ENCODE results near the gene KIF19. TPM values are rescaled to one million over a fixed set of nuclear protein-coding genes. Genes with fewer than 3 reads are reported as not detected.

KIF19 gene
- total RNA-seq, 1 donor from 2014 or later: not detected

GRCh38 chr17:74335529-74336062 lies 9.6 kb downstream of the KIF19 start:
- no peak overlapping the region for H3K4me3 ChIP-seq (ENCODE audit: low read depth, low read length)
- peaks cover 7% of the 10 kb centered on the region for H3K27me3 ChIP-seq (ENCODE audit: control insufficient read depth, insufficient read depth, low read length)
- TF ChIP-seq CTCF (IDR thresholded peaks at IDR 0.05; ENCODE audit: insufficient read depth, low read length, poor library complexity, severe bottlenecking): no peak
- H3K36me3 ChIP-seq (ENCODE audit: control insufficient read depth, insufficient read depth, low read length): no peaks in the 10 kb centered on the region
- DNase-seq (ENCODE audit: low read depth): no peak

DNA sequence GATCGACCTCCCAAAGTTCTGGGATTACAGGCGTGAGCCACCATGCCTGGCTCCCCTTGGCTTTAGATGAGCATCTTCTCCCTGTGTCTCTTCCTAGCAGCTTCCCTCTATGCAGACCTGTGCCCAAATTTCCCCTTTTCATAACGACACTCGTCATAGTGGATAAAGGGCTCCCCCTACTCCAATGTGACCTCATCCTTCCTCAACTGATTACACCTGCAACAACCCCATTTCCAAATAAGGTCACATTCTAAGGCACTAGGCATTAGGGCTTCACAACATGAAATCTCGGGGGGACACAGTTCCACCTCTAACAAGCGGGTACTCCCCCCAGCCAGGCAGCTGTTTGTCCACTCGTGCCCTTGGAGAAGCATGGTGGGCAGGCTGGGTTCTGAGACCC lies 10.3 kb downstream of the KIF19 start:
- no peak for TF ChIP-seq CTCF (IDR thresholded peaks at IDR 0.05; ENCODE audit: insufficient read depth, low read length, poor library complexity, severe bottlenecking)
- H3K27me3 ChIP-seq (ENCODE audit: control insufficient read depth, insufficient read depth, low read length): peaks cover 7% of the 10 kb centered on the region
- H3K36me3 ChIP-seq (ENCODE audit: control insufficient read depth, insufficient read depth, low read length): no peaks in the 10 kb centered on the region
- no peak for DNase-seq (ENCODE audit: low read depth)
- H3K4me3 ChIP-seq (ENCODE audit: low read depth, low read length): no peak overlapping the region

DNA sequence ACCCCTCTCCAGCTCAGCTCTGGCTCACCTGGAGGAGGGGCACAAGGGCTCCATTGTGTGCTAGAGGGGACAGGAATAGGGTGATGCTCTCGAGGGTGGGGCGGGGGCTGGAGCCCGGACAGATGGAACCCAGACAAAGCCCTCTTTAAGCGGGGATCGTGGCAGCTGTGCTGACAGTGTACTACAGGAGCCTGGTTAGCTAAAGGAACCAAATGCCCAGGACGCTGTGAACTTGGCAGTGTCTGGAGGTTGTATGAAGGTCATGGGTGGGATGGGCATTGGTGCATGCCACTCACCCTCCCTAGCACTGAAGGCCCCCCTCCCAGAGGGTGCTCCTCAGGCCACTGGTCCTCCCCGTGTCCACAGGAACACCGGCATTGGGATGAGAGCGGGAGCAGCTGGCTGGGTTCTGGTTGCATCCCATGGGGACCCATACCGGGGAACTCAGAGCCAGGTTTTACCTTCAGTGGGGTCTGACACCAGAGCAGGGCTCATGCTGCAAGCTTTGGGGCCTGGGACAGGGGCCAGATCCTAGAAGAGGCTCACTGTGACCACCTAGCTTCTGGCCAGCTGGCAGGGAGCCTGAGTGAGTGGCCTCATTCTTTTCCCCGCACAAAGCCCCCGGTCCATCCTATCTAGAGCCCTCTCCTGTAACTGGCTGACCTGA lies 11.9 kb downstream of the KIF19 start:
- DNase-seq (ENCODE audit: low read depth): no peak
- H3K36me3 ChIP-seq (ENCODE audit: control insufficient read depth, insufficient read depth, low read length): no peaks in the 10 kb centered on the region
- no peak for TF ChIP-seq CTCF (IDR thresholded peaks at IDR 0.05; ENCODE audit: insufficient read depth, low read length, poor library complexity, severe bottlenecking)

DNA sequence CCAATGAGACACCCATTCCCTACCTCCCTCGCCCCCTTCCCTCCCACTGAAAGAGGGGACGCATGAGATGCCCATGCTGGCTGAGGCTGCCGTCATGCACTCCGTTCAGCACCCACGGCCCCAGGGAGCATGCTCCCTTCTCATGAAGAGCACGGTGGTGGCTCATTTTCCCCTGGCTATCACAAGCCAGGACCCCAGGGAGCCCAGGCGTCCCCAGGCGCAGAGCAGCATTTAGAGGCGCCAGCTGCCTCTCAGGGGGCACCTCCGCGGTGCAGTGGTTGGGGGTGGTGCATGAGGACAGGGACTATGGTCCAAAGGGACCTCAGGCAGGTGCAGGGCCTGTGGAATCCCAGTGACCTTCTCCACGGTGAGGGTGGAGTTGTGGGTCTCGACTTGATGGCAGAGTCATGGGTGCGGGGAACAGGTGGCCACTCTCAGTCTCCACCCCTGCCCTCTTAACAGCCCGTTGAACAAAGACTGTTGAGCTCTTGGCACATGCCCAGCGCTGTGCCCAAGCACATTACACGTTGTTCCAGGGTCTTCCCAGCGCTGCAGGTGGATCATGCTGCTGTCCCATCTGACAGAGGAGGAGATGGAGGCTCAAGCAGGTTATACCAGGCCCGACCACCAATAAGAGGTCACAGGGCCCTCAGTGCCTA lies 13.6 kb downstream of the KIF19 start:
- Histone ChIP-seq H3K27me3 (ENCODE audit: control insufficient read depth, insufficient read depth, low read length) (peaks cover 16% of the 10 kb centered on the region), H3K36me3 (ENCODE audit: control insufficient read depth, insufficient read depth, low read length) (no peaks in the 10 kb centered on the region), H3K4me3 (ENCODE audit: low read depth, low read length) (no peak overlapping the region)
- DNase-seq (ENCODE audit: low read depth): no peak
- no peak for TF ChIP-seq CTCF (IDR thresholded peaks at IDR 0.05; ENCODE audit: insufficient read depth, low read length, poor library complexity, severe bottlenecking)

More for the DNA sequence above, 11.9 kb downstream of the KIF19 start:
- peaks cover under 1% of the 10 kb centered on the region for H3K27me3 ChIP-seq (ENCODE audit: control insufficient read depth, insufficient read depth, low read length)
- H3K4me3 ChIP-seq (ENCODE audit: low read depth, low read length): no peak overlapping the region

GRCh38 chr17:74340470-74341023 lies 14.5 kb downstream of the KIF19 start:
- Histone ChIP-seq H3K36me3 (ENCODE audit: control insufficient read depth, insufficient read depth, low read length) (no peaks in the 10 kb centered on the region), H3K27me3 (ENCODE audit: control insufficient read depth, insufficient read depth, low read length) (peaks cover 24% of the 10 kb centered on the region), H3K4me3 (ENCODE audit: low read depth, low read length) (no peak overlapping the region)
- DNase-seq (ENCODE audit: low read depth): no peak
- TF ChIP-seq CTCF (IDR thresholded peaks at IDR 0.05; ENCODE audit: insufficient read depth, low read length, poor library complexity, severe bottlenecking): no peak

All from kidney epithelial cell (primary cell).